SW480 (cell line): ENCODE results near the gene ZBED3.

ENCODE experiments used
- DNase-seq: peaks from one replicate; pipeline ENCODE4 v3.0.0-alpha.2; 2016; ENCODE audit warnings: low spot score

The ZBED3 gene

DNA sequence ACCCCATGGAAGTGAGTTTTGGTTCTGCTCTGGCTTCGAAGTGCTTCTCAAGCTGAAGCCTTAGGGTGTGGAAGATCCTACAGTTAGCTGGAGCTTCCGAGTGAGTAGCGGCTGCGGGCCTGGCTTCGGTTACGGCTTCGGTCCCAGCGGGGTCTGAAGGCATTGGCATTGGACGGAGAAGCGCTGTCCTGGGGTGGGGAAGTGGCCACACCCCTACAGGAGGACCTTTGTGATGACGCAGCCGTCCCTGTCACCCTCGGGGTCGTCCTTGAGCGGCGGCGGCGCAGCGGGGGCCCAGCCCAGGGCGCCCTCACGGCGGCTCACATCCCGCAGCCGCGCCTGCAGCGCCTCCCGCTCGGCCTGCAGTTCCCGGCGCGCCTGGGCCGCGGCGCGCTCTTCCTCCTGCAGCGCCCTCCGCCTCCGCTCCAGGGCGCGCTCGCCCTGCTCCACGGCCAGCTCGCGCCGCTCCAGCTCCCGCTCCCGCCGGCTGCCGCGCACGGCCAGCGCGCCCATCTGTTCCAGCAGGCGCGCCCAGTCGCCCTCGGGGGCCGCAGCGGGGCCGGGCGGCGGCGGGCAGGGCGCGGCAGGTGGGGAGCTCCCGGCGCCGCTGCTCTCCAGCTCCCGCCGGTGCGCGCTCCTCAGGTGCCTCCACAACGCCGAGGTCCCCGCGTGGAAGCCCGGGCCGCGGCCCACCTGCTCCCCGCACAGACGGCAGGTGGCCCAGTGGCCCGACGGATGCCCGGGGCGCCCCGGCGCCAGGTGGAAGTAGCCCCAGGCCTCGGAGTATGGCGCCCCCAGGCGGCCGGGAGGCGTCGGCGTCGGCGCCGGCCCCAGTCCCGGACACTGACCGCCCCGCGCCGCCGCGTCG, 9.9 kb downstream of the ZBED3 start:
- DNase-seq: peak; percentile 47

DNA sequence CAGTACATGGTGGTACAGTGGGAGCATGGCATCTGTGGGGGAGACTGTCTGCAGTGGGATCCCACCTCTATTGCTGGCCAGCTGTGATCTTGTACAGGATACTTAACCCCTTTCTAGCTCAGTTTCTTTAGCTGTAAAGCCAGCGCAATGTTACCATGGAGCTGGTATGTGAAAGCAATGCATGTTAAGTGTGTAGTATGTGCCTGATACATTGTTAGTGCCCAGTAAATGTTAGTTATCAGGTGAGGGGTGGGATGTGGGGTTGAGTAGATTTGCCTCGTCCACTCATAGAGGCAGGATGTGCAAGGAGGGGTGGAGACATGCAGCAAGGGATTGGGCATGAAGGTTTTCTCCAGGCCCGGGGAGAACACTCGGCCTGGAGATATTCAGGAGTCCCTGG, 12.3 kb downstream of the ZBED3 start:
- DNase-seq: no peak

DNA sequence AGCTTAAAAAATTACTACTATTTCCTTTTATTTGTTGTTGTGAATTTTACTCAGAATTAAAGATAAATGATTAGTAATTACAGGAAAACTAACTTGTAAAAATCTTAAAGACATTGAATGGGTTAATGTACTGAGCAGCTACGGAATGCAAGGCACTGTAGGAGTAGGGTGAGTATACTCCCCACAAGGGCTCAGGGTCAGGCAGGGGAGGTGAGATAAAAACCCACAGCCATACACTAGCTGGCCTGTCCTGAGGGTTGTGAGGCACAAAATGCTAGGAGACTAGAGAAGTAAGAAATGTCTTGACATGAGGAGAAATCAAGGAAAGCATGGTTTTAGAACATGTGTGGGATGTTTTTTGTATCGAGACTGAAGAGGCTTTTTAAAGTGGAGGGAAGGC, 13.4 kb downstream of the ZBED3 start:
- no peak for DNase-seq

DNA sequence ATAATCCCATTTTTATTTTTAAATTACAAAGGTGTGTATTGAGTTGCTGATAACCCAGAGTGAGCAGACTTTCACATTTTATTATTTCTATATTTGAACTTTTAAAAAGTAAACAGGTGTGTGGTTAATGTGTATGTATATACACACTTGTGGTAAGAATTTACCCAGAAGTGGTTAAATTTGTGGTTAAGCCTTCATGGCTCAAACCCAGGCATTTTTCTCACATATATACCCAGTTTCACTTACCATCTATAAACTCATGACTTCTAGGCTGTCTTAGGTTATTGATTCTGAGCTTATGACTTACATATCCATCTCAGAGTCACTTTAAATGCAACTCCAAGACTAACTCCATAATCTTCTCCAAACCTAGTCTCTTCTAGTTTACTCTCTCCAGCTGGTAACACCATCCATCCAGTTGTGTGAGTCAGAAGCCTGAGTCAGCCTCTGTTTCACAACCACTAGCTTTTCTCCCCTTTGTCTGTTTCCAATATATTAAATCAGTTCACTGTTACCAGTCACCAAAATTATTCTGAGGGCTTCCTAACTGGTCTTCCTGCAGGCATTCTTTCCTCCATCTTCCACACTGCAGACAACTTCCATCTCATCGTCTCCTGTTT, 20.2 kb downstream of the ZBED3 start:
- DNase-seq: no peak

DNA sequence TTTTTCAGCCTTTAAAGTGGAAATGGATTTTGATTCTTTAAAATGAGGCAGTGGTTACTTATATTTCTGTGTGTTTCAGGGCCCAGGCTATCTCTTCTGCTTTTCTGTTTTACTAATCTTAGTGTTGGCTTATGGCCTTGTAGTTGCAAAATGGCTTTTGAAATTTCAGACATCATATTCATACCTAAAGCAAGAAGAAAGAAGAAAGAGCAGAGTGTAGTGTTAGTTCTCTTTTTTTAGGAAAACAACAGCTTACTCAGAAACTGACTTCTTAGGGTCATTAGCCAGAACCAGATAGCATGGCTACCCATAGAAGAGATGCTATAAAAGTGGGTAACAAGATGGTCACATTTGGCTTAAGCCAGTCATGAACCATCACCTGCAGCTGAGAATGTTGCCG, 20.9 kb downstream of the ZBED3 start:
- DNase-seq: no peak

DNA sequence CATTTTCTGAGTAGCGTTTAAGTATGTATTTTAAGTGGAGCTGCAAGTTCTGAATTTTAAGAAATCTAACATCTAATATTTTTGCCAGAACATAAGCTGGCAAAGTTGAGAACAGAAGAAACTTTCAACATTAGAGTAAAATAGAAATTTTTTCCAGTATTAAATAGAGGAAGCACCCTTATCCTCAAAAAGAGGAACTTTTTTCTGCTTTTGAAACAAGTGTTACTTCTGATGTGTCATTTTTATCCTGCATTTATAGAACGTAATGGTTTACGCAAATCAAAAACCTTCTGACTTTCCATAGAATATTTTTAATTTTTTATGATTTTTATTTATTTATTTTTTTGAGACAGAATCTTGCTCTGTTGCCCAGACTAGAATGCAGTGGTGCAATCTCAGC, 21.8 kb downstream of the ZBED3 start:
- DNase-seq: no peak

DNA sequence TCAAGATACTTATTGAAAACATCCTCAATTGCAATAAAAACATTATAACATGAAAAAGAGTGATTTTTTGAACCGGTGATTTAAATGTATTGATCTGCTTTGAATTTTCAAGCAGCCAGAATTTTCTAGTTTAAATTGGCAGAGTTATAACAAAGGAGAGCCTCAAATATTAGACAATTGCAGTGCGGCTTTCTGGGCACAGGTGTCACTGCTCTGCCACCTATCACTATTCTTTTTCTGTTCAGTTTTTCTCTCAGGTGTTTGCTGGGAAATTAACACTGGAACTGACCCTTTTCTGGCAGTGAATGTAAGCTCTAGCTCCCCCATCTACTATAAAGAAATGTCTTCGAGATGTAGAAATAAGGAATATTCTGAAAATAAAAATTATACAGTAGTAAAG, 23.0 kb downstream of the ZBED3 start:
- no peak for DNase-seq

DNA sequence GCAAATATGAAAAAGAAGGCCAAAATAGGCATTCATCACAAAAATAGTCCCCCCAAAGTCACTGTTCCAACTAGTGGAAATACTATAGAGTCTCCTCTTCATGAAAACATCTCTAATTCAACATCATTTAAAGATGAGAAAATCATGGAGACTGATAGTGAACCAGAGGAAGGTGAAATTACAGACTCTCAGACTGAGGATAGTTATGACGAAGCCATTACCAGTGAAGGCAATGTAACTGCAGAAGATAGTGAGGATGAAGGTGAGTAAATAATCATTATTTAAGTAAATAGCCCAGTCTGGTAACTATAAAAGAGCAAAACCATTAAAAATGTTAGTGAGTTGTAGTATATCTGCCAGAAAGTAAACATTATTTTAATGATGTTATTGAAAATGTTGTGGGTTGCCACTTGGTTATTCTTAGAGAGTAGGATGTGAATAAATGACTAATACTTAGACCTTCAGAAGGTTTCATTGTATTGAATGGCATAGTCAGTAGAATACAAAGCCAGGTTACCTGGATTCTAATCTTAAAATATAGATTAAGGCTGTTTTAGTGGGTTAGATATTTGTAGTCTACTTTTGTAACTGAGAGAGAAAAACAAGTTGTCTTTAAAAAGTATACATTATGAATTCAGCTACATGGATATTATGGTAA, 40.5 kb downstream of the ZBED3 start:
- no peak for DNase-seq

DNA sequence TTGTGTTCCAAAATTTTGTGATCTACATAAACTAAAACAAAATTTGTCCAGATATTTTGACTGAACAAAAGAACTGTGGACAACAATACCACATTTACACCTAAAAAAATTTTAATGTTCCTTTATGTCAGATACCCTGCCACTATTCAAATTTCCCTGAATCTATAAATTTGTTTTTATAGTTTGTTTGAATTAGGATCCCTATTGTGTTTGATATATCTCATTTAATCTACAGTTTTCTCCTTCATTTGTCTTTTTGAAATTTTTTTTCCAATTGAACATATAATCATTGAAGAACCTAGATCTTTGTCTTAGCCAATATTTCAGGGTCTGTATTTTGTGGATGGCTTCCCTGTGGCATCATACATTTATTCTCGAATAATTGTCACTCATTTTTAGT, 51.1 kb downstream of the ZBED3 start:
- DNase-seq: no peak

DNA sequence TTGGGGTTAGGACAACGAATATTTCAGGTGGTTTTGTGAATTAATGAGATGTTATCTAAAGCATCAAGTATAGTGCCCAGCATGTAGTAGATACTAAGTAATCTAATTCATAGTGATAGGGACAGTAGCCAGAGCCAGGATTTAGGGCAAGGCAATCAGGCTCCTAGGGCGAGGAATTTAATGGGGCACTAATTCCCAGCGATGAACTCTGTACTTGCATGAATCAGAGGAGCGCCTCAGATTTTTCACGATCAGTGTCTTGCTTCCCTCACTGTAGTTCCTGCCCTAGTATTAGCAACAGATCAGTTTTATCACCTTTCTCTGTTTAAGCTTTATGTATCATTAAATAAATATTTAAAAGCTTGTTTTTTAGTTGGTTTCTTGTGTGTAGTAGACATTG, 53.7 kb downstream of the ZBED3 start:
- no peak for DNase-seq

DNA sequence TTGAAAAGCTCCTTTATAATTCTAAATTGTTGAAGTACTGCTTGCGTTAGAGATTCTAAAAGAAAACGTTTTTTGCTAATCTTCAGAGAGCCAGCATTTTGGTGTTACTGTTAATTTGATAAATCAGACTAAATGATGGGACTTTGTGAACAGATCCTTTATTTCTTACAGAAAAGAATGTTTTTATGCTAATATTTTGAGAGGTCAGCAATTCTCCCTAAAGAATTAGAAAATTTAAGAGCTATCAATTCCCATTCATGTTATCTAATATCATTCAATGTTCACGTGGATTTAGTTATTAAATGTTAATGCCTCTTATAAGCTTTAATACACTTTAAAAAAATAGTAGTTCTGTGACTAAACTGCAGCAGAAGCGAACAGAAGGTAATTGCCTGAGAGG, 54.5 kb downstream of the ZBED3 start:
- DNase-seq: no peak

DNA sequence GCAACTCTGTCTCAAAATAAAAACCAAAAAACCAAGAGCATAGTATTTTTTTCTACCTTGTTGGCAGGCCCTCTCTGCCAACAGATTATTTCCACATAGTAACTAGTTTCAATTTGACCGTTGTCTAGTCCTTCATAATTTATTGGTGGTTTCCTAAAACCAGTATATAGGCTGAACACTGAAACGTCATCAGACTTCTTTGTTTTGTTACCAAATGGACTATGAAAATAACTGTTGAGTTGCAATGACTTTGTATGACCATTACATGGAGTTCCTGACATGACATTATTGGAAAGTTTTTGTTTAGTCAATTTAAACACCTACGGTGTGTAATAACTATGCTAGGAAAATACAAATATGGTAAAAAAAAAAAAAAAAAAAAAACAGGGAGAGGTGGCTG, 55.2 kb downstream of the ZBED3 start:
- DNase-seq: no peak

DNA sequence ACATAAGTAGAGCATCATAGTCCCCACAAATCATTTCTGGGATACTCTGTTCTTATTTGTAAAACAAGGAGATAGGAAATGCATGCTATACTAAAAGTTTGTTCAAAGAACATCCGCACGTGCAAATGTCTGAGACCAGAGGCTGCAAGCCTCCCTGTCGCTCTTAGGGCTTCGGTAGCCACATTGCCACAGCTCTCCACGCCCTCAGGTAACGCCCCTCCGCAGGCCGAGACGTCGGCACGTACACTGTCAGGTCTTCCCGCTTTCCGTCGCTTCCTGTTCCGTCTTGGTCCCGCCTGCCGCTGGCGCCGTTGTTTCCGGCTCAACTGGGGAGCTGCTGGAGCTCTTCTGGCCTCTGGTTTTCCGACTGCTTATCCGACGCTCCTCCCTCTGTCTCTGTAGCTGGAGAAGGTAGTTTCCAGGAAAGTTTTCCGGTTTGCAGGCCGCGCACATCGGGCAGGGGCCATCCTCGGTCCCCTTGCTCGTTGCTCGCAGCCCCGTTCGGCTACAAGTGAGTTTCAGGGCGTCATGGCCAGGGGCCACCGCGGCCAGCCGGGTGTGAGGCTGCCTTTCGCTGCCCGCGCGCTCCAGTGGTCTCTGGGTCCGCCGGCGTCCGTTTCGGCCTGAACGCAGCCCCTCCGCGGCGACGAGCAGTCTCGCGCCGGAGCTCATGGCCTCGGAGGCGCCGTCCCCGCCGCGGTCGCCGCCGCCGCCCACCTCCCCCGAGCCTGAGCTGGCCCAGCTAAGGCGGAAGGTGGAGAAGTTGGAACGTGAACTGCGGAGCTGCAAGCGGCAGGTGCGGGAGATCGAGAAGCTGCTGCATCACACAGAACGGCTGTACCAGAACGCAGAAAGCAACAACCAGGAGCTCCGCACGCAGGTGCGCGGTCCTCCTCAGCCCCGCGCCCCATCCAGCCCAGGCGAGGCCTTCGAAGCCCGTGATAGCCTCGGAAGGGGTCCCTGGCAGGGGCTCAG, 56.7 kb downstream of the ZBED3 start, which contains the start of gene AGGF1:
Gene AGGF1, plus strand, starts transcription at position 308 of the 975 bp plus-strand sequence. Its CDS starts 363 bp downstream, at position 671.
- DNase-seq: peak; percentile 93

DNA sequence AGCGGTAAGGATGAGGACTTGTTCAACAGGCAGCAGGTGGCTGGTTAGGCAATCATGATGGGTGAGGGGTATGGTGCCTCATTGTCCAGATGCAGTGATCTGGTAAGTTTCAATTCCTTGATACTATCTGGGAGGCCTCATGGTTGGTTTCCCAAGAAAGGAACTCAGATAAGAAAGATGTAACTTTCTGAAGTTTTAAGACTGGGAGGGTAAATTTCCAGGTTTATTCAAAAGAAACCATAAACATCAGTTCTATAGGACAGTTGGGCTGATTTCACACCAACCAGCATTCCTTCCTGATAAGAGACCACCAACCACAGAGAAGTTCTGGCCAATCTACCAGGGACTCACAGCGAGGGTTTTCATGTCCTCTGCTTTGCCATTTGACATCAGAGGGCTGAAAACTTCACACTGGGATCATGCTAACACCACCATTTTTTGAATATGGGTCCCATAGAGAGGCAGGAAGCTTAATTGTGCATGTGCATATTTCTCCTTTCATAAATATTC, 57.7 kb downstream of the ZBED3 start:
- no peak for DNase-seq

DNA sequence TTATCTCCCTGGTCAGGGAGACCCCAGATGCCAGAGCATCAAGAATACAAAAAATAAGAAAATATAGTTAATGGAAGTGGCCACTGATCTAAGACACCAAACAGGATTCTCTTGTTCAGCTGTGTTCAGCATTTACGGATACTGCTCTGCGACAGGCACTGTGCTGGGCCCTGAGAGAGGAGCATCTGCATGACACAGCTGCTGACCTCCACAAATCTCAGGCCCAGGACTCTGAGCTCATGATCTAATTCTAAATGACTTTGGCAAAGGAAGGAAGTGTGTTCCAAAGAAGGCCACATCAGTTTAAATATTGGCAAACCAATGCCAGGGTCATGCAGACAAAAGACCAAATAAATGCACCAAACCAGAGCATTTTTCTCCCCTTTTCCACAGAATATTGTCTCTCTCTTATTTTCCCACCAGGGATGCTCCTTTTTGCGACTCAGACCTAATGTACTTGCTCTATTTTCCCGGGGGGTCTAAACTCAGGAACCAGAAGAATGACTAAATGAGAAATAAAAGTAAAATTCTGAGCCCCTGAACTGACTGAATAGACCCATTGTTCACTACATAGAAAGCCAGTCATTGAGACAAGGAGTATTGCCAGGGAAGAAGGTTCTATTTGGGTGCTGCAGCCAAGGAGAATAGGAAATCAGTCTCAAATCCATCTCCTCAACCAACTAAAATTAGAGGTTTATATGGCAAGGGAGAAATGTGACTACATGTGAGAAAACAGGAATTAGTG, 58.3 kb downstream of the ZBED3 start:
- no peak for DNase-seq

DNA sequence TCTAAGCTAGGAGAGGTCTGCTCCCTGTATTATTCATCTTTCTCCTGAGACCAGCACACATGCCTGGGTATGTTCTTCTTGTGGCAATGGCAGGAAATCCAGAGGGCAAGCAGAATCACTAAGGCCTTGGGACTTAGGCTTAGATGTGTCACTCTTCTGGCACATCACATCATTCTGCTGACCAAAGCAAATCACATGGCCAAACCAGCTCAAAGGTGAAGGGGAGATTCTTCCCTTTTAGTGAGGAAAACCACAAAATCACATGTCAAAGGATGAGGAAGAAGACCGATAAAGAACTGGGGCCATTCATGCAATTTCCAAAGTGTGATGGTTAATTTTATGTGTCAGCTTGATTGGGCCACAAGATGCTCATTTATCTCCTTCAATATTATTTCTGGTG, 62.6 kb downstream of the ZBED3 start:
- no peak for DNase-seq

DNA sequence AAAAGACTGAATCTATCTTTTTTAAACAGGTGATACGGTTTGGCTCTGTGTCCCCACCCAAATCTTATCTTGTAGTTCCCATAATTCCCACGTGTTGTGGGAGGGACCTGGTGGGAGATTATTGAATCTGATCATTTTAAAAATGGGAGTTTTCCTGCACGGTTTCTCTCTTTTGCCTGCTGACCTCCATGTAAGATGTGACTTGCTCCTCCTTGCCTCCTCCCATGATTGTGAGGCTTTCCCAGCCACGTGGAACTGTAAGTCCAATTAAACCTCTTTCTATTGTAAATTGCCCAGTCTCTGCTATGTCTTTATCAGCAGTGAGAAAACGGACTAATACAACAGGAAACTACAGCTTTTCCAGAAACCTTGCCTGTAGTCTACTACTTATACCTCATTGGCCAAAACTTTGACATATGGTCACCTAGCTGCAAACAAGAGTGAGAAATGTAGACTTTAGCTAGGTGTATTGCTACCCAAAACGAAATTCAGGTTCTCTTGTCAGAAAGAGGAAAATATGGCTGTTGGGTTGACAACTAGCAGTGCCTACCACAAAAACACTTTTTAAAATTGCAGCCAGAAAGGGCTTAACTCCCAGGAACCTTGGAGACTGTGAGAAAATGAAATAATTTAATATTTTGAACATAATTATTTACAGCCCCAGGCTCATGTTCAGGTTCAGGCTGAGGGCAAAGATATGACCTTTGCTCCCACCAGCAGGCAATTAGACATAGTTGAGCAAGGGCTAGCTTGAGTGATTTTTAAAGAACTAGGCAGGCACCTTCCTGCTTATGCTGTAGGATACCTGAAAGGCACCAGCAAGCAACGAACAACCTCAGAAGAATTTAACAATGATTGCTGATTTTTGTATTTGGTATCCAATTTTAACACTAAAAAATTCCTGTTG, 64.3 kb downstream of the ZBED3 start:
- DNase-seq: no peak
